Mesendoderm (in vitro differentiated cells): ENCODE measurements around the gene SUGCT.
A peak's percentile ranks its signal among the peaks of the same experiment; 100 is the strongest.

ENCODE experiments used
- DNase-seq: peaks from one replicate; pipeline ENCODE4 v3.0.0; 2013
- H2AK5ac ChIP-seq: 2 replicates; pipeline ENCODE4 v1.6.1; 2013; ENCODE audit warnings: low read length, inconsistent platforms
- H2BK120ac ChIP-seq: 2 replicates; pipeline ENCODE4 v1.6.1; 2013; ENCODE audit warnings: low read depth, mild to moderate bottlenecking, low read length, moderate library complexity, mixed read lengths
- H2BK15ac ChIP-seq: replicated peaks from 2 replicates; pipeline ENCODE4 v1.6.1; 2013; ENCODE audit warnings: low read depth, mild to moderate bottlenecking, moderate library complexity
- H2BK5ac ChIP-seq: 2 replicates; pipeline ENCODE4 v1.6.1; 2013; ENCODE audit warnings: low read length, inconsistent platforms
- H3K18ac ChIP-seq: 2 replicates; pipeline ENCODE4 v1.6.1; 2013; ENCODE audit warnings: mild to moderate bottlenecking, low read length, mixed read lengths
- H3K23ac ChIP-seq: one replicate; pipeline ENCODE4 v1.6.1; 2013; ENCODE audit warnings: low read length
- H3K27ac ChIP-seq: 2 replicates; pipeline ENCODE4 v1.5.1; 2013; ENCODE audit warnings: low read depth, mild to moderate bottlenecking, inconsistent platforms, low read length, moderate library complexity
- H3K27me3 ChIP-seq: 2 replicates; pipeline ENCODE4 v1.6.1; 2013; ENCODE audit warnings: low read length, control low read depth, mild to moderate bottlenecking, inconsistent platforms; ENCODE audit not compliant: insufficient read depth, poor library complexity
- H3K36me3 ChIP-seq: 2 replicates; pipeline ENCODE4 v1.6.1; 2013; ENCODE audit warnings: low read length, inconsistent platforms; ENCODE audit not compliant: control insufficient read depth, insufficient read depth
- H3K4ac ChIP-seq: one replicate; pipeline ENCODE4 v1.6.1; 2013; ENCODE audit warnings: low read depth, mild to moderate bottlenecking, low read length, moderate library complexity
- H3K4me1 ChIP-seq: 2 replicates; pipeline ENCODE4 v1.6.1; 2013; ENCODE audit warnings: low read depth, low read length, inconsistent platforms; ENCODE audit not compliant: control insufficient read depth
- H3K4me2 ChIP-seq: 2 replicates; pipeline ENCODE4 v1.6.1; 2013; ENCODE audit warnings: low read length
- H3K4me3 ChIP-seq: 2 replicates; pipeline ENCODE4 v1.5.1; 2013; ENCODE audit warnings: mild to moderate bottlenecking, low read length
- H3K56ac ChIP-seq: one replicate; pipeline ENCODE4 v1.6.1; 2013; ENCODE audit warnings: low read length
- H3K79me1 ChIP-seq: 2 replicates; pipeline ENCODE4 v1.6.1; 2013; ENCODE audit warnings: low read length, inconsistent platforms
- H3K79me2 ChIP-seq: 2 replicates; pipeline ENCODE4 v1.6.1; 2013; ENCODE audit warnings: mild to moderate bottlenecking, low read length; ENCODE audit not compliant: control insufficient read depth, insufficient read depth
- H3K9ac ChIP-seq: 2 replicates; pipeline ENCODE4 v1.6.1; 2013; ENCODE audit warnings: low read length, inconsistent platforms
- H4K5ac ChIP-seq: one replicate; pipeline ENCODE4 v1.6.1; 2013; ENCODE audit warnings: low read length
- H4K8ac ChIP-seq: one replicate; pipeline ENCODE4 v1.6.1; 2013; ENCODE audit warnings: low read depth, mild to moderate bottlenecking, control low read depth, low read length, moderate library complexity
- WGBS: extraction: QIAGEN DNeasy Blood & Tissue Kit; methylation state at CpG from one replicate; pipeline ENCODE4 v1.1.7; 2013; ENCODE audit warnings: low lambda C conversion rate, missing lambda C conversion rate; ENCODE audit not compliant: insufficient coverage; ENCODE audit errors: extremely low coverage; 5-methylcytosine and 5-hydroxymethylcytosine counted together

SUGCT gene

DNA sequence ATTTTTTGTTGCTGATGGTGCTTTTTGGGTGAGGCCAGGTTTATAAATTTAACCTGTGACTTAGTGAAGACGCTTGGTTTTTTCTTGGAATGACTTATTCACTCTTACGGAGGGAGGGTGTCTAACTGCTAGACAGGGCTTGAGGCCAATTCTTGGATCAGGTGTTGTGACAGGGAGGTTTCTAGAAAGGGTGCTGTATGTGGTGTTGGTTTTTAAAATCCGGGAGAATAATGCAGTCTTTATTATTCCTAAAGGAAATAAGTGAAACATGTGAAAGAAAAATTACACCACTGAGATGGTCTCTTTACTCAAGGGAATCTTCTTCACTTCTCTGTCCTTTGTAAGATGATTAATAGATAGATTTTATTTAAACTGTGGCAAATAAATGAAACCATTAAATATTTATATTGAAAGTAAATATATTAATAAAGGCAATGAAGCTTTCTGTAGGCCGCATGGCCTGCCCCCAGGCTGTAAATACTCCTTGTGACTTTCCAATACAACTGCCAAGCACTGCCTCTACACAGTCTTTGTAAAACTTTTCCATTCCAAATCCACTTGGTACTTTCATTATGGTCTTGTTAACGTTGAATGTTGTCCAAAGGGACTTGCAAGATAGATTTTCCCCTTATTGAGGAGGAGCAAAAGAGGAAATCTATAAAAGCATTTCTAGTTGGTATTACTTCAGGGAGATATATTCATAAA is 323.1 kb downstream of the SUGCT start:
- DNase-seq = no peak
- Histone ChIP-seq H4K8ac (no peak overlapping the region), H3K18ac (no peak overlapping the region), H3K23ac (no peak overlapping the region), H3K79me2 (no peaks in the 10 kb centered on the region), H4K5ac (no peak overlapping the region), H2BK5ac (no peak overlapping the region), H3K79me1 (no peaks in the 10 kb centered on the region), H2BK120ac (no peak overlapping the region), H2AK5ac (no peak overlapping the region), H3K9ac (no peak overlapping the region), H3K4ac (no peak overlapping the region), H3K4me3 (no peak overlapping the region), H2BK15ac (no peak overlapping the region), H3K27me3 (no peaks in the 10 kb centered on the region), H3K56ac (no peak overlapping the region), H3K27ac (no peak overlapping the region), H3K36me3 (no peaks in the 10 kb centered on the region), H3K4me1 (no peaks in the 10 kb centered on the region), H3K4me2 (no peak overlapping the region)
- no CpG with 5 or more reads among the region's 5 CpGs for WGBS

DNA sequence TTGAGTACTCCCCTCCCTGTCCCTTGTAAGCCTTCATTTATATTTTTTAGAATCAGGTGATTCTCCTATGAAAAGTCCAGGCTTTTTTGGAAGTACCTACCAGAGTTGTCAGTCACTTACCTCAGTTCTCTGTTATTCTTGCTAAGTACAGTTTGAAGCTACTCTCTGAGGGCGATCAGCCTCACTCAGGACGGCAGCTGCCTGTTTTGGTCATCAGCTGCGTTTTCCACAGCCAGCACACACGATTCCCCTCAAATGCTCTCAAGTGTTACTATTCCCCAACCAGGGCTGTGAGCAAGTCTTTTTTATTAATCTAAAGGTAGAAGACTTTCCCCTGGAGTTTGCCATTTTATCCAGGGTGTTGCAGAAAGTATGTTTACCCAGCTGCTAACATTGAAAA is 328.6 kb downstream of the SUGCT start:
- Histone ChIP-seq H3K18ac (no peak overlapping the region), H3K4me1 (no peaks in the 10 kb centered on the region), H3K36me3 (no peaks in the 10 kb centered on the region), H2BK5ac (no peak overlapping the region), H2BK15ac (no peak overlapping the region), H3K4me2 (no peak overlapping the region), H3K79me2 (no peaks in the 10 kb centered on the region), H3K27ac (no peak overlapping the region), H2AK5ac (no peak overlapping the region), H3K4ac (no peak overlapping the region), H3K4me3 (no peak overlapping the region), H4K5ac (no peak overlapping the region), H2BK120ac (no peak overlapping the region), H4K8ac (no peak overlapping the region), H3K23ac (no peak overlapping the region), H3K9ac (no peak overlapping the region), H3K27me3 (no peaks in the 10 kb centered on the region), H3K56ac (no peak overlapping the region), H3K79me1 (no peaks in the 10 kb centered on the region)
- DNase-seq = no peak
- no CpG with 5 or more reads among the region's 4 CpGs for WGBS

DNA sequence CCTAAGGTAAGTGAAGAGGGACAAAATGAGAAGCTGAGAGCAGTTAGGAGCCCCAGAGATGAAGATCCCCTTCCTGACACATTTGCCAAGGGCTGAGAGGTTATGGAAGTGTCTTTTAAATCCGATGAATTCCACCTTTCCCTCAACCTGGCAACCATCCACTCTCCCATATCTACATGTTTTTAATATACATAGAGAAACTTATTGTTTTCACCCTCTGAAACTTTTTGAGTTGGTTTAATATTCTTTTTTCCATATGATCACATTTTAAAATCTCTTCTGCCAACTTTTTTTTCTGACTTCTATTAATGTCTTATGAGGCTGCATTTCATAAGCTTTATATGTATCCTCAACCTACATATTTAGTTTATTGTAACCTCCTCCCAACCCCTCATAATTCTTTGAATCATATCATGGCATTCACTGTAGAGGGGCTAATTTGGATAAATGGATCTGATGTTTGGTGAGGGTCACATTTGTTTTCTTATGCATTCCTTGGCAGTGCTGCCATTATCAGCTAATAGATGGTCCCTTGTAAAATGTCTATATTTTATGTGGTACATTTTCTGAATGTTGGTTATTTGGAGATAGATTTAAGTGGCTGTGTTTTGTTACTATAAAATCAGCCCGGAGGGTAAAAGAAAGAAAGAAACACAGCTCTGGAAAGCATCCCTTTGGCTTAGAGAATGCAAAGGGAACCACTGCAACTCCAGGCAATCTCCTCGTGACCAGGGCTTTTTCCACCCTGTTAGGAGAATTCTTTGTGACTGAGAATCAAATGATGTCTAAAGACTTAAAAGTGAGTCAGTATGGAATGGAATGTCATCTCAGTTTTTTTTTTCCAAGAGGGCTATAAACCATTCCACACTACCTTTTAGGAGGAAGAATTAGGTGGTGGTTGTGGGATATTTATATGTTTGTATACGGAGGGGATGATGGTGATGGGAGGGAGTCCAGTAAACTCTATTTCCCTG is 334.4 kb downstream of the SUGCT start:
- Histone ChIP-seq H4K8ac (no peak overlapping the region), H3K4me1 (no peaks in the 10 kb centered on the region), H3K56ac (no peak overlapping the region), H3K18ac (no peak overlapping the region), H3K9ac (no peak overlapping the region), H3K4me3 (no peak overlapping the region), H2BK5ac (no peak overlapping the region), H2BK15ac (no peak overlapping the region), H3K23ac (no peak overlapping the region), H2AK5ac (no peak overlapping the region), H3K36me3 (no peaks in the 10 kb centered on the region), H3K27me3 (no peaks in the 10 kb centered on the region), H3K4ac (no peak overlapping the region), H3K79me1 (no peaks in the 10 kb centered on the region), H3K27ac (no peak overlapping the region), H3K79me2 (no peaks in the 10 kb centered on the region), H4K5ac (no peak overlapping the region), H2BK120ac (no peak overlapping the region), H3K4me2 (no peak overlapping the region)
- WGBS = no CpG with 5 or more reads among the region's 4 CpGs
- peak; percentile 3 for DNase-seq

DNA sequence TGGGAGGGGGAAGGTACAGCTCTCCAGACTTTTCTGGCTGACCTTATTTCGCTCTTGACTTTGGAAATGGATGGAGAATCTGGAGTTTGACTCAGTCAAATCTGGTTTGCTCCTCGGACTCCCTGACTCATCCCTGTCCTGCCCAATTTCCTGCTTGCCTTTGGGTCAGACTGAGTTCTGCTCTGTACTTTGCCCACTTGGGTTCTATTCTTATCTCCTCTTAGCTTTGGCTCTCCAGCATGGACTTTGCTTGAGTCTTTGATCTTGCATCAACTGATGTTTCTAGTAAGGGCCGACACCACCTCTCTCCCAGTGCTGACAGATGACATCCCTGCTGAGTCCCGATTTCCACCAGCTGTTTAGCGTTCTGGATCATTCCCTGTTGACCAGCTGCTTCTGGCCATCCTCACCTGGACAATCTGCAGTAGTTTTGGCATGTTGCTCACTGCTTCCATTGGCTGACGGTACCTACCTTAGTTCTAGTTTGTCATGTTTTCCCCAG is 335.3 kb downstream of the SUGCT start:
- Histone ChIP-seq H2BK15ac (no peak overlapping the region), H4K5ac (no peak overlapping the region), H3K4ac (no peak overlapping the region), H4K8ac (no peak overlapping the region), H3K79me1 (no peaks in the 10 kb centered on the region), H3K4me2 (no peak overlapping the region), H3K23ac (no peak overlapping the region), H3K36me3 (no peaks in the 10 kb centered on the region), H2AK5ac (no peak overlapping the region), H2BK5ac (no peak overlapping the region), H2BK120ac (no peak overlapping the region), H3K27ac (no peak overlapping the region), H3K27me3 (no peaks in the 10 kb centered on the region), H3K4me3 (no peak overlapping the region), H3K4me1 (no peaks in the 10 kb centered on the region), H3K9ac (no peak overlapping the region), H3K56ac (no peak overlapping the region), H3K18ac (no peak overlapping the region), H3K79me2 (no peaks in the 10 kb centered on the region)
- WGBS = no CpG with 5 or more reads among the region's 6 CpGs
- no peak for DNase-seq

DNA sequence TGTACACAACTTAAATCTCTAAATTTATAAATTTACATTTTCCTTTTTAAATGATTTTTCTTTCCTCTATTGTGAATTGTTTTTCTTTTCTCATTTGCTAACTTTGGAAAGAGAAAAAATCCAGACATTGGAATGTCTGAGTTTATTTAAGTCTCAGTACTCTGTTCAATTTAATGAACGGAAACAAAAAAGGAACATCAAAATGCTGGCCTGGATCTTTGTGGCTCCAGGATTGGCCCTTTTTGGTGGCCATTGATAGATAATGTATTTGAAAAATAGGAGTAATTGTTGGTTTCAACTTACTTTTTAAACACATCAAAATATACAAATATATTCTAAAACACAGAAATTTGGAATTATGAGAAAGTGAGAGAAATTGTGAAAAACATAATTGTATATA is 336.0 kb downstream of the SUGCT start:
- Histone ChIP-seq H2BK15ac (no peak overlapping the region), H3K4me1 (no peaks in the 10 kb centered on the region), H4K8ac (no peak overlapping the region), H3K4ac (no peak overlapping the region), H3K27me3 (no peaks in the 10 kb centered on the region), H2BK5ac (no peak overlapping the region), H4K5ac (no peak overlapping the region), H3K4me2 (no peak overlapping the region), H3K9ac (no peak overlapping the region), H3K79me2 (no peaks in the 10 kb centered on the region), H3K23ac (no peak overlapping the region), H3K56ac (no peak overlapping the region), H3K27ac (no peak overlapping the region), H2BK120ac (no peak overlapping the region), H3K79me1 (no peaks in the 10 kb centered on the region), H3K18ac (no peak overlapping the region), H3K36me3 (no peaks in the 10 kb centered on the region), H2AK5ac (no peak overlapping the region), H3K4me3 (no peak overlapping the region)
- no CpG with 5 or more reads among the region's 1 CpG for WGBS
- DNase-seq = no peak
